Prostate gland (tissue), 2 donors: ENCODE measurements around the gene TMEM11.

Experiments used
- CTCF ChIP-seq, 4 experiments: fragments of 200-600 bp in 2 of 4; fragments of 450-650 bp in 2 of 4; sonication (generic) in 2 of 4; IDR thresholded peaks; 1 replicate in 3 of 4; 2 replicates in 1 of 4; pipeline ENCODE4 v1.5.1; 2016 to 2019; ENCODE audit warnings: antibody characterized with exemption in 4 of 4, mild to moderate bottlenecking in 2 of 4, moderate library complexity in 2 of 4
- POLR2AphosphoS5 ChIP-seq: sonication (generic); formaldehyde crosslinking; IDR thresholded peaks from one replicate; pipeline ENCODE4 v1.6.1; 2017; ENCODE audit warnings: antibody characterized with exemption

GRCh38 chr17:21163101-21163500 lies 50.9 kb downstream of the TMEM11 start:
- no peak for TF ChIP-seq CTCF (IDR thresholded peaks at IDR 0.05)
- no peak for TF ChIP-seq POLR2AphosphoS5
